HG03135 (cell line): ENCODE measurements around the gene CASQ1.

Experiments used
- ATAC-seq: cut with Tn5 transposase; IDR thresholded peaks from one replicate; pipeline ENCODE4 v1.9.1; 2021; ENCODE audit warnings: mild to moderate bottlenecking, moderate library complexity; ENCODE audit not compliant: unreplicated experiment

Gene CASQ1

DNA sequence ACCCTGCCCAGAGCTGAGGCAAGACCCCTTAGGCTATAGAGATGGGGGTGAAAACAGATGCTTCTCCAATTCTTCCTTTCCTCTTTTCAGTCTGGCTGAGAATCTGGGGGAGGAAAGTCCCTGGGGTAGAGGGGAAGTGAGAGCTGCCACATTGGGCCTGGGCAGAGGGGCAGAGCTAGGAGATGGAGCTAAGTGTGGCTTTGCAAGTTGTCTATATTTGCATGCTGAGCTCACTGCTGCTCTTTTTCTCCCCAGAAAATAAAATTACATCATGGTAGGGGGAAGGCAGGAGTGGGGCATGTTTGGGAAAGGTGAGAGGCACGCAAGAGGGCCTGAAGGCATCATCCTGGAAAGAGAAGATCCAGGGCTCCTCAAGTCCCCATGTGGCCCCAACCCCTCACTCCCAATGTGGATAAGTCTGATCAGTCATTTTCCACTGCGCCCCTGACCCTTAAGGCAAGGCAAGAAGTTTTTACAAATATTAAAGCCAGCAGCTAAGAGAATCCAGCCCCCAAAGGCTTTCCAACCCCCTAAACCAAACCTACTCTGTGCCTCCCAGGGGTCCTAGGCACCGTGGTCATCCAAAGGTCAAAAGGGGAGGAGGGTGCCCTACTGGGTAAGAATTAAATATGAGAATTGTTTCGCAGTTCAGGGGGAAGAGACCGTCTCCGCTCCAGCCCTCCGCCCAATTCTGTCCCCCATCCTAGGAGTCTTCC lies 14.3 kb downstream of the CASQ1 start:
- ATAC-seq = peak; percentile 44

DNA sequence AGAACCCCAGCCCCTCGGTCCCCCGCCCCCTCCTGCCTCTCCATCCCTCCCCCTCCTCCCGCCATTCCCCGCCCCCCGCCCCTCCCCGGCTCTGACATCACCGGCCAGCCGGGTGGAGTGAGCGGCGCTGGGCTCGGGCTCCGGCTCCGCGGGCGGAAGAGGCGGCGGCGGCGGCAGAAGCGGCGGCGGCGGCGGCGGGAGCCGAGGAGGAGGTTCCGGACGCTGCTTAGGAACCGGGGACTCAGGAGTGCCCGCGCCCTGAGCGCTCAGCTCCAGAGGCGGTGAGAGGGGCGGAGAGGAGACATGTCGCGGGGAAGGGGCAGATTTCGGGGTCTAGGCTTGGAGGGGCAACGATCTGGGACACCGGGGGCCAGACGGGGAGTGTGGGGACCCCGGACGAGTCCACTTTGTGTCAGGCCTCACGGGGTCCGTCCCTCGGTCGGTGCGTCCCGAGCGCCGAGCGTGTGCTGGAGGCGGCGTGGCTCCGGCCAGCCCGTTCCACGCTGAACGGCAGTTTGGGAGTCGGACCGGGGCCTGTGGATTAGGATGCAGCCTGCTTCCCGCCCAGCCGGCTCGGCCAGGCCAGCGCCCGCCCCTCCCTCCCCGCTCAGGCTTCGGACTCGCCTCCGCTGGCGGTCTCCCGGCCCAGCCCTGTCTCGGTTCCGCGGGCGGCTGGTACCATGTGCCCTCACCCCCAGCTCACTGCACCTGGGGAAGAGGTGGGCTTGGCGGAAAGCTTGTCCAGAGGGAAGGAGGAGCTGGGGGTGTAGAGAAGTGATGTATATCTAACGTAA lies 15.1 kb downstream of the CASQ1 start, which contains the start of gene PEA15:
TSS of gene PEA15 (plus strand) at position 143 of the 794 bp plus-strand sequence. CDS start 6,161 bp downstream, outside the sequence.
- ATAC-seq = peak; percentile 38

DNA sequence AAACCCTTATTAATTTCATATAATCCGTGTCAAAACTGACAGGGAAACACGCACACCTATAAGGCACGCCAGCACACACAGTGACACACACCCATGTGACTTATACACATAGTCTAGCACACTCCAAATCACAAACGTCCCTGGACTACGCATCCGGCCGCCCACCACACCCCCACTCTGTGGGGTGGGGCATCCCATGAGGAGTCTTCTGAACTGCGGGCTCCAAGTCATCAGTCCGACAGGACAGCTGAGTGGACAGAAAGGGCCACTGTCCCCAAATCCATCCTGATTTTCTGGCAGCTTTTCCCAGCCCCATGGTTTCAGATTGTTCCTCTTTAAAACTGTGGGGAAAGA lies 15.6 kb downstream of the CASQ1 start:
- peak; percentile 32 for ATAC-seq

DNA sequence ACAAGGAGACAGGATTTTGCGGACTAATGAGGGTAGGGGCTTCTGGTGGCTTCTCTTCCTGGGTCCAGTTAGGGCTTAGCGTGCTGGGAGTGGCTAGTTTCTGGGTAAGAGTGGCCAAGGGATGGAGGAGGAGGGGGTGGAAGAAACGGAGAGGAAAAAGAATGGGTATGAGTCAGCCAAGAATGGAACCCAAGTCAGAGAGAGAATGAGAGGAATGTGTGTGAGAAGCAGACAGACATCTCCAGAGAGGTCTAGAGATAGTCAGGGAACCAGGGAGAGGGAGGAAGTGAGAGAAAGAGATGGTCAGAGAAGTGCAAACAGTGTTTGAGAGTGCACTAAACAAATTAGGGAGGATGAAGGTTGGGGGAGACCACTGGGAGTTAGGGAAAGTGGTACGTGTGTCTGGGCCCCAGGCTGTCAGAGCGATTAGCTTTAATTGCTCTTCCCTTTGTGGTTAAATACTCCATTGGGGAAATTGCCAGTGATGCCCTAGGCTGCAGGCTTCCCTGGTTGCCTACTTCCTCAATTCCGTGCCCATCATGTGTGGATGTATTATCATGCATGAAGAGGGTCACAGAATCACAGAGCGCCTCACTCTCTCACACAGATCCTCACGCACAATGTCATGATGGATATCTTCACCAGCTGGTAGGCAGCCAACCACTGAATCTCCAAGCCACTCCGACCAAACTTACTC lies 16.2 kb downstream of the CASQ1 start:
- ATAC-seq = no peak

DNA sequence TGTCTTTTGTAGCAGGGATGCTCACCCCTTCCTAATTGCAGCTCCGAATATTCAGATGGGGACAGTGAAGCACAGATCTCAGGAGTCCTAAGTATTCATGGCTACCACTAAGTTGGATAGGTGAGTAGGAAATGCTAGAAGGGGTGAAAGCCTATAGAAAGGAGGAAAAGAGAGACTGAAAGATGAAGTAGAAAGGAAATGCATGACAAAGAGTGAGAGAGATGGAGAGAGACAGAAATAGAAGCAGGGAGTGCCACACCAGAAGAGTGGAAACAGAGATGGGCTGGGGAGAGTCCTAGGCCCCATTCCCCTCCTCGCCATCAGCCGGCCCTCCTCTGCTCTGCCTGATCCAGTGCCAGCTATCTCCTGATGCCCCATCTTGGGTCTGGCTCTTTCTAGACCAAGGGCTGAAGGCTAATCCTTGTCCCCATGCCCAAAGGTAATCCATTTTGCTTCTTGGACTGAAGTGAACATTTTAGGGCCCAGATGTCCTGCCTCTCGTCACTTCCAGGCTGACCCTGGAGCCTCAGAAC lies 16.8 kb downstream of the CASQ1 start:
- ATAC-seq = no peak

DNA sequence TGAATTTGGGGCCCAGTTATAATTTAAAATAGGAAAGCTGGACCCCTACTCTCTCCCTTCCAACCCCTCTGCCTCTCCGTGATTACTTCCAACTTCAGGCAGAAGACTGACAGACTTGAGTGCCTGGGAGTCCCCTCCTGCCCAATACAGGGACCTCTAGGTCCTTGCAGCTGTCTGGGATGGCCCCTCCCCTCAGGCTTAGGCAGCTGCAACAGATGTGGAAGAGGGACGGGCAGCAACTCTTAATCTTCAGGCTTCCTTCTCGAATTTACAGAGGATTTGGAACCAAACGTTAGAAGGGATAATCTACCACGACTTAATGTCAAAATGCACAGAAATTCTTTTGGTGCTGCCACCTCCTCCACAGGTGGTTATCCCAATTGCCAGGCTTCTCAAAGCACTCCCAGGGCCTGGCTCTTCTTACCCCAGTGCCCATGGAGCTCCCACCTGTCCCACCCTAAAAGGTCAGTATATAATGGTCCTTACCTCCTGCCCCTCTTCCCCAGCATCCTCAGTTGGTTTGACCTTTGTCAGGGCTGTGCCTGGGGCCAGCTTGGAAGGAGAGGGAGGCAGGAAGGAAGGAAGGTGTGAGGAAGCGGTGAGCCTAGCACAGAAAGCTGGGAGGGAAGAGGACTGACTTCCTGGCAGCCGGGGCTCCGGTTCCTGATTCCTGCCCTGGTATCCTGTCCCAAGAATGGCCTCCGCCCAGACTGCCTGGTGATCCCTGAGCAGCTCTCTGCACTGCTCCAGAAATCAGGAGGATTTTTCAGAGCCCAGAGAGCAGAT lies 17.6 kb downstream of the CASQ1 start:
- no peak for ATAC-seq

DNA sequence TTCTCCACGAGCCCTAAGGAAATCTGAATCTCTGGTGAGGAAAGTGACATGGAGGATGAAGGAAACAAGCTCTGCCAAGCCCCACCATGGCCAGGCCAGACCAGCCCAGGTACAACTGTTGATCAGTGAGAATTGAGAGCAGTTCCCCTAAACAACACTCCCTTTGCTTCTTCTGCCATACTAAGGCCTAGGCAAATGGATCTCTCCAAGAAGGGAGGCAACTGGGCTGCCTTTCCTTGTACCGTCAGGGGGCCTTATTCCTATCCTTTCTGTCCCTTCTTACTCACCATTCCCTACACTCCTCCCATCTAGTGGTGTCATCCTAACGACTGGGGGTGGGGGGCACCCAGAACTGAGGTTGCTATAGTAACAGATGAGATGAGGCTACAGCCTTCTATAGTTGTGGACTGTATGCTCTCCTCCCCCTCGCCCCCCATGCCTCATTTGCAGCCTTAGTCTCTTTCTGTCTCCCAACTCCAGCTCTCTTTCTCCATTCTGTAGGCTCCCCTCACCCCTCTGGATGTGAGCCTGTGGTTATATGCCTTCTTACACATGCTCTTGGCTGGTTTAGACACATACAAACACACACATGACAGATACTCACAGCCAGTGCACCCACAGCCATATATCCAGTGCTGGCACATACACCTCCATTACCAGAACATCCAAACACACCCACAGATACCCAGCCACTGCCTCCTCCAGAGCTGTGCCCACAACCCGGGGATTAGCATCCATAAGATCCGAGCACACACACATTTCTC lies 18.4 kb downstream of the CASQ1 start:
- ATAC-seq = no peak

DNA sequence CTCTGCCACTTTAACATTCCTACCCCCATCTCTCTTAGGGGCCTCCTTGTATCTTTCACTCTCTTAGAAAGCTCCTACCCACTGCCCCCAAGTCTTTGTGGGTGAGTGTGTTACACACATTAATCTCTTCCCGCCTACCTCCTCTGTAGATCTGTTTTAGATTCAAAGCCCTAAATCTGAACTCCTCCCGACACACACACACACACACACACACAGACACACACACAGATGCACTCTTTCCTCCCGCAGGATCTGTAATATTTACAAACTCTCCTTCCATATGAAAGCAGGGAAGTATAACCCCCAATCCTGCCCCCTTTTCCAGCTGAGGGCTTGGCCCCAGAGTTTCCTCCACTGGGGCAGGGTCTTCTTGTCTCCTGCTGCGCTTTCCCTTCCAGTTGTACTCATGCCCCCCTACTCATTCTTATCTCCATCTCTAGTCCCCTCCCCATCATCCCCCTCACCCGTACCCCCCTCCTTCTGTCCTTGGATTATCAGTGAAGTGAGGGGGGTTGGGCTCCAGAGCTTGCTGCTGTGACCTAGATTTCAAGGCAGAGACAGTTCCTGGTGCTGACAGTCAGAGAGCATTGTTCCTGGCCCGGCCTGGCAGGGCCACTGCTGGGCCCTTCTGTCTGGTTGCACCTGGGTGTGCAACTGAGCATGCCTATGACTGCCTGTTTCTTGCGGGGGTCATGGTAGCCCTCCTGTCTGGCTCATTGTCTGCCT lies 19.1 kb downstream of the CASQ1 start:
- ATAC-seq = no peak

DNA sequence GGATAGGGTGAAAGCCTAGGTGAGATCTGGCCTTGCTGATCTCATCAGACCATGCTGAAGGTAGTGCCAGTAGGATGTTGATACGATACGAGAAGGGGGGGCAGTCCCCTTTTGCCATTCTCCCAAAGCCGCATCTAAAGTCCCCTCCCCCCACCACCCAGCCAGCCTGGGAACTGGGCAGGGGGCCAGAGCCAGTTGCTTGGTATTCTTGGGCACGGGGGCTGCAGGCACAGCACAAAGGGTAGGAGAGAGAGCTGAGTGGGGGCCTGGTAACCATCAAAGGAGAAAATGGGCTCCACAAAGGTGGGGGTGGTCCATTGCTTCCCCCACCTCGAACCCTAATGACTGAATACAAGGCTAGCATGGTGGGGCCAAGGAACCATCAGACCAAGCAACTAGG lies 20.2 kb downstream of the CASQ1 start:
- no peak for ATAC-seq

DNA sequence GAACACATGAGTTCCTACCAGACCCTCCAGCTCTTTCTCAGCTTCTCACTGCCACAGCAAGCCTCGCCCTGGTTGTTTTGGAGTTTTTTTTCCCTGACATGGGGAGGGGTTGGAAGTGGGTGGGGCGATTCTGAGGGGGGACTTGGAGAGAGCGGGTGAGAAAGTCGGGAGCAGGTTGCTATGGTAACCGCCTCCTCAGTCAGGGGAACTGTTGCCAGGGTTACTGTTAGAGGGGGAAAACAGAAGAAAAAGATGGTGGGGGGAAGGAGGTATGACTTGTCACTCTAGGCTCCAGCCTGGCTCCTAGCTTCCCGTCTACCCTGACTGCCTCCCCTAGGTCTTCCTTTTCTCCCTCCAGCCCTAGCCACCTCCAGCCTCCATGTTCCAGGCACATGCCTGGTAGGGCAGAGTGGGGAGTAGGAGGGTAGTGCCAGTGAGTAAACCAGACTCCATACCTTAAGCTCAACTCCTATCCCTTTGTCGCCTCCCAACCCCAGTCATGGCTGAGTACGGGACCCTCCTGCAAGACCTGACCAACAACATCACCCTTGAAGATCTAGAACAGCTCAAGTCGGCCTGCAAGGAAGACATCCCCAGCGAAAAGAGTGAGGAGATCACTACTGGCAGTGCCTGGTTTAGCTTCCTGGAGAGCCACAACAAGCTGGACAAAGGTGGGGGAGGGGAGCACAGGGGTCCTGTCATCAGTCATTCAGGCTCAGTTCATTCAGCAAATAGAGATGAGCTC lies 20.8 kb downstream of the CASQ1 start:
- no peak for ATAC-seq

DNA sequence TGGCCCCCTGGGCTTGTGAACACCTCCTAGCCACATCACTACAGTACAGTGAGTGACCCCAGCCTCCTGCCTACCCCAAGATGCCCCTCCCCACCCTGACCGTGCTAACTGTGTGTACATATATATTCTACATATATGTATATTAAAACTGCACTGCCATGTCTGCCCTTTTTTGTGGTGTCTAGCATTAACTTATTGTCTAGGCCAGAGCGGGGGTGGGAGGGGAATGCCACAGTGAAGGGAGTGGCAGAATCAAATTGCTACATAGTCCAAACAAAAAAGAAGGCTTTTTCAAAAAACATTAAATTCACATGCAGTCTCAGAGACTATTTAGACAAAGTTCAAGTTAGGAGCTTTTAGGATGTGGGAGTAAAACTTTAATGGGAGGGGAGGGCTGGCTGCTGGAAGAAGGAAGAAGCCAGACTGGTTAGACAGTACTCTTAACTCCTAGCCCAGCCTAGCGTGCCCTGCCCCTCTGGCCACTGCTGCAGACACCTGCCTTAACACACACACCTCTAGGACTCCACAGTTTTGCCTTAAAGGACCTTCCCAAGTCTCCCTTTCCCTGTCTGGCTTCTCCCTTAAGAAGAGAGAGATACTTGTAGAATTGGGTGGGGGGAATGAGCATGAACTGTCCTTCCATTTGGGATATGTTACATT lies 24.2 kb downstream of the CASQ1 start:
- ATAC-seq = no peak

DNA sequence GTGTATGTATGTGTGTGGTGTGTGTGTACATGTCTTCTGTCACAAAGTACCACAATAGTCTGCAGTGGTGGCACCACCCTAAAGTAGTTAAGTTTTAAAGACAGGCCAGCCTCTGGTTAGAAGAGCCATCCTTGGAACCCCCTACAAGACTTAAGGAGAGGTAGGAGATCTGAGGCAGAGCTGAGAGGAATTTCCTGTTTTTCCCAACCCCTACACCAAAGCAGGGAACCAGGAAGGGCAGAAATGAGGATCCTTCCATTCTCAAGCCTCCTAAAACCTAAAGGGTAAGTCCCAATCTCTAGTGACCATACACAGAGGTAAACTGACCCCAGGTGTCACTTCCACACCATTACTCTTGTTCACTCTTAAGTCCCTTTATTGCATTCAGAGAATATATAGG lies 25.9 kb downstream of the CASQ1 start:
- no peak for ATAC-seq

DNA sequence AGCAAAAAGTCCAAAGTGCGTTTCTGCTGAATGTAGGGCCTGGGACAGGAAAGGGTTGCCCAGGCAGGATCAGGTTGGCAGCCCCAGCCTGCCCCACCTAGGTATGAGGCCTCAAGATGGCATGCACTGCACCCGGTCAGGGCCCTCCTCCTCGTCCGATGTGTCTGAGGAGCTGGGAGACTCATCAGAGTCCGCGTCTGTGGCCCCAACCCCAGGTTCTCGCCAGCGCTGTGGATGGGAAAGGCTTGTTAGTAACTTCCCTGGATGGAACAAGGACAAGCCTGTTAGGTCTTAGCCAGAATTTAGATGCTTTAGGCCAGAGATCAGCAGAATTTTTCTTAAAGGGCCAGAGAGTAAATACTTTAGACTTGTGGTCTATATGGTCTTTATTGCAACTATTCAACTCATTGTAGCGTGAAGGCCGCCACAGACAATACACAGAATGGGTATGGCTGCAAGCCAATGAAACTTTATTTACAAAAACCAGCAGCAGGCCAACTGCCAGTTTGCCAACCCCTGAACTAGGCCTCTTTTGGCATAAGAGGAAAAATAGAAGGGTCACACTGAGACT lies 27.2 kb downstream of the CASQ1 start:
- ATAC-seq = no peak

DNA sequence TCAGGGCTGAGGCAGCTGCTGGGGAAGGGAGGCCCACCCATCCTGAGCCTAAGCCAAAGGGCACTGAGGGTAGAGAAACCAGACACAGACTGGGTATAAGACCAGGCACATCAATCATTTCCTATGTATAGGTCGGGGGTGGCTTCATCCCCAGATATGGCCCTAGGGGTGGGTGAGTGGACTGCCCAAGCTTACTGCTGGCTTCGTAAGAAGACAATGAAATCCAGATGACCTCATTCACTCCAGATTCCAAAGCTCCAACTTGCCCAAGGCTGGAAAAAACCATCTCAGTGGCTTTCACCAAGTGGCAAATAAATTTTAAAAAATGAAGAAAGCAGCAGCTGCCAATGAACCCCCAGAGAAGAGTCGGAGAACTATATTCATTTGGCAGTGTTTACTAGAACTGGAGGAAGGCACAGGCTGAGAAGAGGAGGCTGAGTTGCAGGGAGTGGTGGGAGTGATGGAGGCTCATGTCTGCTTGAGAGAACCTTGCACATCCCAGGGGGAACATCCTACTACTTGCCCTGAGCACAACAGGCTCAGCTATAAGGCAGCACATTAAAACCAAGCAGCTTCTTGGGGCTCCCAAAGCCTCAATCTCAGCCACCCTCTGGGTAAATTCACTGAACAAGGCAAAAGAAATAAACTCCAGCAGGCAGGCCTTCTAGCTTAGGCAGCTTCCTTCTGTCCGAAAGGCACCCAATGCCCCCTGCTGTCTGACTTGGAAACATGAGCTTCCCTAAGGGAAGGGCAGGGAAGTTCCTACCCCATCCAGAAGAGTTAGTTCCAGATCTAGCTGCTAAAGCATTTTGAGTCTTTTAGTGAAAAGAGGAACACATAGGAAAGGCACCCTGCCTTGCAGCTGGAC lies 28.9 kb downstream of the CASQ1 start:
- no peak for ATAC-seq

DNA sequence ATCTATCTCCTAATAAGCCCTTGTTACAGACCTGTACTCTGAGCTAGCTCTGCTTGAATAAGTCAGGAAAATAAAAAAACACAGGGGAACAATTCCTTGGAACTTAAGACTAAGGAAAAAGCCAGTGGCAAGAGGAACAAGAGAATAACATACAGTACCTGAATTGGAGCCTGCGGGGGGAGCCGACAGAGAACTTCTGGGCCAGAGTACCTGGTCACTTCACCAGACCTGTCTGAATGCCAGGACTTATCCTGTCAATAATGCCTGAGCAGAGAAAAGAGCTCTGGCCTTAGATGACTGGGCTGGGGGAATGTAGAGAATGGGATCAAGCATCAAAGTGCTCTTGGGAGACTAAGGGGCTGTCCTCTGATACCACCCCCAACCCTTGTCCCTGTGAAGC lies 29.9 kb downstream of the CASQ1 start:
- no peak for ATAC-seq

DNA sequence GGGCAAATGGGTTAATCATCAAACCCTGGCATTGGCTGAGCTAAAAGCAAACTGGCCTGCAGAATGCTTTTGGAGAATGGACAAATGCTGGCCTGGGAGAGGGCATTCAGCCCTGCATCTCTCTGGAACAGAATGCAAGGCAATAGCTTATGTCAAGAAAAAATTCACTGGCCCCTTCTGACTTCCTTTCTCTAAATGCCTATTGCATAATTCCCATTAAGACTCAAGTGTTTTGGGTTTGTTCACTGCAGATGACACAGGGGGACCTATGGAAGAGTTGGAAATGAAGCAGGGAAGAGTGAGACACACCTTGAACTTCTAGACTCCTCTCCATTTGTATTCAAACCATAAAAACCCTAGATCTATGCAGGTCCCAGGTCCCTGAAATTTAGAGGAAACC lies 30.7 kb downstream of the CASQ1 start:
- ATAC-seq = no peak

DNA sequence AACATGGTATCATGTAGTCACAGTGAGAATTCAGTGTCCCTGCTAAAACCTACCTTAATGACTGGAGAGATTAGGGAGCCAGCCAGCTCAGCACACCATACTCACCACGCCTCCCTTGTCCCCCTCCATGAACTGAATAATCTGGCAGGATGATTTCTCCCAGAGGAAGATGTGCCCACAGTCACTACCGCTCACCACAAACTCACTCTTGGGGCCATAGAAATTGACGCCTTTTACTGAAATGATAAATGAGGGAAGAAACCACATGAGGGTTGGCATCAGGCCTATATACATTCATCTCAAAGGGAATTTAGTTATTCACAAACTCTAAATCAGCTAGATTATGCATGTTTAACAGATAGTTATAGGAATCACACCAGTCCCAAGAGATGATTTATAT lies 32.2 kb downstream of the CASQ1 start:
- no peak for ATAC-seq
